OCI-LY7 (cell line): ENCODE data around the gene RPH3AL. TPM values are rescaled to one million over a fixed set of nuclear protein-coding genes. Genes with fewer than 3 reads are reported as not detected.

ENCODE experiments used
- BruUV-seq: library from RNA; stranded (reverse); fragments of 400-500 nt; replicated peaks from 2 replicates; lab custom pipeline; 2021; lab: Mats Ljungman, UMichigan
- CTCF ChIA-PET: fragments of 300-600 bp; sonication (Branson Sonifier 250); formaldehyde crosslinking; loops from one replicate; lab custom pipeline; 2022; ENCODE audit warnings: antibody characterized with exemption; ENCODE audit not compliant: unreplicated experiment; lab: Charles Lee
- POLR2A ChIA-PET: fragments of 300-600 bp; sonication (Branson Sonifier 250); formaldehyde crosslinking; loops from one replicate; lab custom pipeline; 2022; ENCODE audit warnings: antibody characterized with exemption; lab: Charles Lee
- DNase-seq: peaks from one replicate; pipeline ENCODE4 v3.0.0-alpha.2; 2015; ENCODE audit warnings: low spot score
- H2AFZ ChIP-seq: fragments of 200-600 bp; sonication (generic), shearing (Covaris generic); 2 replicates; pipeline ENCODE4 v1.6.1; 2014; ENCODE audit warnings: mild to moderate bottlenecking, antibody characterized with exemption, low read length, moderate library complexity
- H3K27ac ChIP-seq: fragments of 200-600 bp; sonication (generic); 2 replicates; pipeline ENCODE4 v1.5.1; 2014; ENCODE audit warnings: mixed run types, low read depth, mild to moderate bottlenecking, moderate library complexity, low read length, inconsistent platforms; ENCODE audit not compliant: poor library complexity, severe bottlenecking
- H3K36me3 ChIP-seq: fragments of 200-600 bp; sonication (generic); 2 replicates; pipeline ENCODE4 v1.6.1; 2014; ENCODE audit warnings: mild to moderate bottlenecking, antibody characterized with exemption, low read length, moderate library complexity, mixed read lengths; ENCODE audit not compliant: insufficient read depth
- H3K4me1 ChIP-seq: fragments of 200-600 bp; sonication (generic); 2 replicates; pipeline ENCODE4 v1.5.1; 2014; ENCODE audit warnings: mild to moderate bottlenecking, low read length; ENCODE audit not compliant: insufficient read depth, poor library complexity, severe bottlenecking
- H3K4me2 ChIP-seq: fragments of 200-600 bp; sonication (generic); 2 replicates; pipeline ENCODE4 v1.6.1; 2014; ENCODE audit warnings: mild to moderate bottlenecking, low read length
- H3K4me3 ChIP-seq: fragments of 200-600 bp; sonication (generic); 2 replicates; pipeline ENCODE4 v1.5.1; 2014; ENCODE audit warnings: mild to moderate bottlenecking, low read depth, low read length; ENCODE audit not compliant: poor library complexity, severe bottlenecking
- H3K79me2 ChIP-seq: fragments of 200-600 bp; sonication (generic); 2 replicates; pipeline ENCODE4 v1.6.1; 2016; ENCODE audit warnings: low read depth, mild to moderate bottlenecking, low read length, moderate library complexity, mixed read lengths; ENCODE audit not compliant: insufficient read depth
- H3K9me2 ChIP-seq: fragments of 200-600 bp; sonication (generic); 2 replicates; pipeline ENCODE4 v1.6.1; 2016; ENCODE audit warnings: mild to moderate bottlenecking, low read length, mixed read lengths; ENCODE audit not compliant: insufficient read depth
- H3K9me3 ChIP-seq: fragments of 200-600 bp; sonication (generic); 2 replicates; pipeline ENCODE4 v1.6.1; 2014; ENCODE audit warnings: mild to moderate bottlenecking, mixed run types, low read length, mixed read lengths
- H4K20me1 ChIP-seq: fragments of 200-600 bp; sonication (generic); 2 replicates; pipeline ENCODE4 v1.6.1; 2014; ENCODE audit warnings: mild to moderate bottlenecking, antibody characterized with exemption, low read length, moderate library complexity, mixed read lengths; ENCODE audit not compliant: insufficient read depth
- EZH2phosphoT487 ChIP-seq: fragments of 200-600 bp; sonication (generic); IDR thresholded peaks from 2 replicates; pipeline ENCODE4 v1.6.1; 2018; ENCODE audit warnings: low read depth, borderline replicate concordance, mild to moderate bottlenecking, mixed run types, antibody characterized with exemption, low read length, moderate library complexity, mixed read lengths
- intact Hi-C: fragments of 100-400 bp; cut with micrococcal nuclease; formaldehyde crosslinking; loops from one replicate; pipeline ENCODE4 v1.10.0; 2022; ENCODE audit not compliant: unreplicated experiment
- total RNA-seq, 2 experiments: library from RNA; depleted of rRNA in 1 of 2; stranded (reverse); fragments of >200 nt in 1 of 2; shearing (Covaris generic) in 1 of 2; gene quantifications; 2 replicates each; pipeline ENCODE4 v1.2.3, GENCODE V29; 2014 to 2022
- TF ChIP-seq, protein P1 (sequence below): fragments of 200-600 bp; sonication (generic); conservative IDR thresholded peaks from 2 replicates; pipeline ENCODE4 v1.5.1; 2014; ENCODE audit warnings: mild to moderate bottlenecking, antibody characterized with exemption, low read length, moderate library complexity, mixed read lengths

The RPH3AL gene
- total RNA-seq, 2 experiments from 2014 or later = 1.0 to 2.2 TPM

- BruUV-seq = no TSS peak
- no peak for DNase-seq
- no peaks in the 10 kb centered on the region for H3K9me3 ChIP-seq
These were observed 13.2 kb downstream of the RPH3AL start for GRCh38 chr17:339193-340061.

DNA sequence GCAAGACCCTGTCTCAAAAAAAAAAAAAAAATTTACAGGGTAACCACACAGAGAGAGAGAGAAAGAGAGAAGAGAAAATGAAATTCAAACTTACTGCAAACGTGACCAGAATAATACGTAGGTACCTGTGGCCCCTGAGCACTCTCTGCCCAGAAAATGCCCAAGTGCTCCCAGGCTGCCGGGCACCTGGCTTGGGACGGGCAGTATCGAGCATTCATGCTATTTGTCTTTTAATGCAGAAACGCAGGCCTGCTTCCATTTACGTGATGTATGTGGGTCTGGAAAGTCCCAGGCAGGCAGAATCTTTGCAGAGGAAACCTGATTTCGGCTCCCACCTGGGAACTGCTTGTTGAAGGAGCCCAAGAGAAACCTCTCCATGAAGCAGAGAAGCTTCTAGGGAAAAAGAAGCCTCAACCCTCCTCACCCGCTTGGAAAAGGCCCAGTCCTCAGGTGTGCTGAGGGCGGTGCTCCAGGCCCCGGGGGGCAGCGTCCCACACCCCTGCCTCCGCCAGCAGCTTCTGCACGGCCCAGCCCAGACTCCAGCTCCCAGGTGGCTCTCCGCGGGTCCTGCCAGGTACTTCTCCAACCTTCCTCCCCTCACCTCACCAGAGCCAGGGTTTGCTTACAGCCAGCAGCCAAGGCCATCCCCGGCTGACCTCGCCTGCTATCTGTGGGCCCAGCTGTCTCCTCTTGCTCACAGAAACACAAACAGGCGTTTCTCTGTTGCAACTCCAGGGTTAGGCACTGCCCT lies 14.0 kb downstream of the RPH3AL start:
- H4K20me1 ChIP-seq = no peaks in the 10 kb centered on the region
- ChIA-PET POLR2A (no interaction called here), CTCF (no interaction called here)
- BruUV-seq = no TSS peak
- intact Hi-C loops = no loop called here
- no peak for TF ChIP-seq EZH2phosphoT487
- TF ChIP-seq, protein P1, sequence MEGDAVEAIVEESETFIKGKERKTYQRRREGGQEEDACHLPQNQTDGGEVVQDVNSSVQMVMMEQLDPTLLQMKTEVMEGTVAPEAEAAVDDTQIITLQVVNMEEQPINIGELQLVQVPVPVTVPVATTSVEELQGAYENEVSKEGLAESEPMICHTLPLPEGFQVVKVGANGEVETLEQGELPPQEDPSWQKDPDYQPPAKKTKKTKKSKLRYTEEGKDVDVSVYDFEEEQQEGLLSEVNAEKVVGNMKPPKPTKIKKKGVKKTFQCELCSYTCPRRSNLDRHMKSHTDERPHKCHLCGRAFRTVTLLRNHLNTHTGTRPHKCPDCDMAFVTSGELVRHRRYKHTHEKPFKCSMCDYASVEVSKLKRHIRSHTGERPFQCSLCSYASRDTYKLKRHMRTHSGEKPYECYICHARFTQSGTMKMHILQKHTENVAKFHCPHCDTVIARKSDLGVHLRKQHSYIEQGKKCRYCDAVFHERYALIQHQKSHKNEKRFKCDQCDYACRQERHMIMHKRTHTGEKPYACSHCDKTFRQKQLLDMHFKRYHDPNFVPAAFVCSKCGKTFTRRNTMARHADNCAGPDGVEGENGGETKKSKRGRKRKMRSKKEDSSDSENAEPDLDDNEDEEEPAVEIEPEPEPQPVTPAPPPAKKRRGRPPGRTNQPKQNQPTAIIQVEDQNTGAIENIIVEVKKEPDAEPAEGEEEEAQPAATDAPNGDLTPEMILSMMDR = no peak
- no peak overlapping the region for H3K27ac ChIP-seq
- H3K9me3 ChIP-seq = no peaks in the 10 kb centered on the region
- H2AFZ ChIP-seq = no peak overlapping the region
- no peaks in the 10 kb centered on the region for H3K36me3 ChIP-seq
- H3K79me2 ChIP-seq = no peaks in the 10 kb centered on the region
- no peak for DNase-seq
- no peaks in the 10 kb centered on the region for H3K4me1 ChIP-seq
- no peak overlapping the region for H3K4me2 ChIP-seq
- no peak overlapping the region for H3K4me3 ChIP-seq
- no peaks in the 10 kb centered on the region for H3K9me2 ChIP-seq

More at GRCh38 chr17:339193-340061, 13.2 kb downstream of the RPH3AL start:
- no peaks in the 10 kb centered on the region for H3K4me1 ChIP-seq
- no peak overlapping the region for H3K4me2 ChIP-seq
- no peaks in the 10 kb centered on the region for H3K9me2 ChIP-seq
- no peaks in the 10 kb centered on the region for H3K36me3 ChIP-seq
- H4K20me1 ChIP-seq = no peaks in the 10 kb centered on the region
- H3K27ac ChIP-seq = no peak overlapping the region
- ChIA-PET CTCF (no interaction called here), POLR2A (no interaction called here)
- H2AFZ ChIP-seq = no peak overlapping the region
- TF ChIP-seq, protein P1 = no peak
- TF ChIP-seq EZH2phosphoT487 = no peak
- H3K4me3 ChIP-seq = no peak overlapping the region
- no peaks in the 10 kb centered on the region for H3K79me2 ChIP-seq
- intact Hi-C loops = no loop called here
